ENCODE data around the gene IFNGR2. TPM values are rescaled to one million over a fixed set of nuclear protein-coding genes. Genes with fewer than 3 reads are reported as not detected.
A peak's percentile ranks its signal among the peaks of the same experiment; 100 is the strongest.

Gene IFNGR2
- total and polyA plus RNA-seq, 8 donors, result 67.9 to 116 (median 73.8) TPM

- no peaks in the 10 kb centered on the region for H3K27me3 ChIP-seq
- intact Hi-C loops (cut with DNase I), result no loop called here
- H3K36me3 ChIP-seq, result no peaks in the 10 kb centered on the region
- H3K27ac ChIP-seq, result peak overlapping the region in 1 of 2 donors; percentile 91
- no peak for ATAC-seq
- DNase-seq, result no peak
- no peak for TF ChIP-seq CTCF (IDR thresholded peaks at IDR 0.05)
- peaks cover 0 to 59% of the 10 kb centered on the region in 2 donors for H3K4me1 ChIP-seq
- H3K9me3 ChIP-seq, result peaks cover 0 to 28% of the 10 kb centered on the region in 2 donors
- H3K4me3 ChIP-seq, result no peak overlapping the region
Measured at GRCh38 chr21:33364830-33365229, 38.4 kb upstream of the IFNGR2 start.

DNA sequence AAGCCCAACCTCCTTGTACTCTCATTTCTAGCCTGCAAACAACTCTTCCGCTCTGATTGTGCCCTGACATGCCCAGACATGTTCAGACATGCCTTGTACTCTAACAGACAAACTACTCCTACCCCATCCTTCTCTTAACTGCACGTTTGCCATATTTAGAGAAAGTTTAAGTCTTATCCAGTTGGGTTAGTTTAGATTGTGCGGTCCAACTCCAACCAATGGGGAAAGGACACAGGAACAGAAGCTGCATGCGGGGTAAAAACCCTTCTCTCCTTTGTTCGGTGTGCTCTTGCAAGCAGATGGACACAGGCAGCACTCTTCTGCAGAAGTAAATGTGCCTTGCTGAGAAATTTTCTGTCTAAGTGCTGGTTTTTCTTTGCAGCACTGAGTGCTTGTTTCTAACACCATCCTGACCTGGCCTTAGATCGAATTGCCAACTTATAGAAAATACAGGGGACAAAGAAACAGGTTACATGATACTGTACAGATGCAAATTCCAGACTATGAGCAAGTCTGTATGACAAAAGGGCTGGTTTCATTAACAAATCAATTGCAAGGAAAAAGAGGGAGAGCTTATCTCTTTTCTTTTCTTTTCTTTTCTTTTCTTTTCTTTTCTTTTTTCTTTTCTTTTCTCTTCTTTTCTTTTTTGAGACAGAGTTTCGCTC, 35.8 kb upstream of the IFNGR2 start:
- H3K4me3 ChIP-seq, result no peak overlapping the region
- peaks cover 0 to 33% of the 10 kb centered on the region in 2 donors for H3K4me1 ChIP-seq
- no peaks in the 10 kb centered on the region for H3K27me3 ChIP-seq
- DNase-seq, result no peak
- intact Hi-C loops (cut with DNase I), result no loop called here
- no peak for ATAC-seq
- H3K36me3 ChIP-seq, result no peaks in the 10 kb centered on the region
- no peak overlapping the region for H3K27ac ChIP-seq
- peaks cover 0 to 32% of the 10 kb centered on the region in 2 donors for H3K9me3 ChIP-seq
- no peak for TF ChIP-seq CTCF (IDR thresholded peaks at IDR 0.05)

DNA sequence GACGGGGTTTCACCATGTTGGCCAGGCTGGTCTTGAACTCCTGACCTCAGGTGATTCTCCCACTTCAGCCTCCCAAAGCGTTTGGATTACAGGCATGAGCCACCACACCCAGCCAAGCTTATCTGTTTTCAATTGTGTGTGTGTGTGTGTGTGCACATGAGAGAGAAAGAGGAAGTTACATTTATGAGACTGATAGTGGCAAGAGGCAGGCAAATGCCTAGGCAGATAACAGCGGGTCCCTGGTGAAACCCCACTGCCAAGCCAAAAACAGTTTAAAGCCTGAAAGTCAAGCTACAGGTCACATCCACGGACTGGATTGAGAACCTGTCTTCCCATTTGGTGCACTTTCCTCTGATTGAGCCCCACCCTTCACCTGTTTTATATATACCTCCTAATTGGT, 35.1 kb upstream of the IFNGR2 start:
- Histone ChIP-seq H3K27ac (no peak overlapping the region), H3K4me1 (peaks cover 0 to 28% of the 10 kb centered on the region in 2 donors), H3K9me3 (peaks cover 0 to 32% of the 10 kb centered on the region in 2 donors), H3K36me3 (no peaks in the 10 kb centered on the region), H3K27me3 (no peaks in the 10 kb centered on the region), H3K4me3 (no peak overlapping the region)
- DNase-seq (no peak), ATAC-seq (no peak)
- TF ChIP-seq CTCF (IDR thresholded peaks at IDR 0.05), result no peak
- intact Hi-C loops (cut with DNase I), result no loop called here

GRCh38 chr21:33368576-33368975, 34.6 kb upstream of the IFNGR2 start:
- DNase-seq (no peak), ATAC-seq (no peak)
- no peak overlapping the region for H3K4me3 ChIP-seq
- H3K9me3 ChIP-seq, result peaks cover 0 to 32% of the 10 kb centered on the region in 2 donors
- TF ChIP-seq CTCF (IDR thresholded peaks at IDR 0.05), result no peak
- no peaks in the 10 kb centered on the region for H3K27me3 ChIP-seq
- intact Hi-C loops (cut with DNase I), result no loop called here
- no peaks in the 10 kb centered on the region for H3K36me3 ChIP-seq
- H3K4me1 ChIP-seq, result peaks cover 0 to 29% of the 10 kb centered on the region in 2 donors
- H3K27ac ChIP-seq, result no peak overlapping the region

DNA sequence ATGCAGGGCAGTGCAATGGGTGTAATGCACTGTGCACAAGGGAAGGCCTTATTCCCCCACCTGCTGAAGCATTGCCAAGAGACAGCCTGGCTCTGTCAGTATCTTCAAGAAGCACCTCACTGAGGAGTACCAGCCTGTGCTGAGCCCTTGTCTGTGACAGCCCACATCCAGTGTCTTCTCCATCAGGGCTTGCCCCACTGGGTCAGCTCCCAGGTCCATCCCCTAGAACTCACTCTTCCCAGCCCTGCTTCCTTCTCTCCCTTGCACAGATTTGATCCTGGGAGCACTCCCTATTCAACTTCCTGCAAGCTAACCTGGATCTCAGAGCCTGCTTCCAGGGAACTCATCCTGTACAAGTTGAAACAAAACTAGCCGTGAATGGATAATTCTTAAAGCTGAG, 33.6 kb upstream of the IFNGR2 start:
- Histone ChIP-seq H3K9me3 (peaks cover 0 to 32% of the 10 kb centered on the region in 2 donors), H3K27ac (no peak overlapping the region), H3K4me1 (peaks cover 3 to 29% of the 10 kb centered on the region in 2 donors), H3K27me3 (no peaks in the 10 kb centered on the region), H3K4me3 (no peak overlapping the region), H3K36me3 (no peaks in the 10 kb centered on the region)
- DNase-seq (no peak), ATAC-seq (no peak)
- intact Hi-C loops (cut with DNase I), result no loop called here
- TF ChIP-seq CTCF (IDR thresholded peaks at IDR 0.05), result no peak

Data from left lung (tissue), 10 donors.